Loucy (cell line): ENCODE data around the gene KLK12.

Source experiments
- H2AFZ ChIP-seq: fragments of 200-600 bp; sonication (generic); 2 replicates; pipeline ENCODE4 v1.6.0; 2016; ENCODE audit warnings: antibody characterized with exemption, mild to moderate bottlenecking, low read length, moderate library complexity
- H3F3A ChIP-seq: fragments of 200-600 bp; 2 replicates; pipeline ENCODE4 v1.6.0; 2016; ENCODE audit warnings: antibody characterized with exemption, low read depth, mild to moderate bottlenecking
- H3K27me3 ChIP-seq: fragments of 200-600 bp; sonication (generic); 2 replicates; pipeline ENCODE4 v1.6.1; 2014; ENCODE audit warnings: low read length, mild to moderate bottlenecking; ENCODE audit not compliant: insufficient read depth, poor library complexity, severe bottlenecking
- H3K36me3 ChIP-seq: fragments of 200-600 bp; sonication (generic); 2 replicates; pipeline ENCODE4 v1.6.1; 2016; ENCODE audit warnings: low read length; ENCODE audit not compliant: insufficient read depth
- H3K4me1 ChIP-seq: fragments of 200-600 bp; sonication (generic); 2 replicates; pipeline ENCODE4 v1.5.1; 2014; ENCODE audit warnings: low read length, mild to moderate bottlenecking; ENCODE audit not compliant: insufficient read depth, poor library complexity, severe bottlenecking
- H3K4me2 ChIP-seq: fragments of 200-600 bp; sonication (generic); 2 replicates; pipeline ENCODE4 v1.6.0; 2014; ENCODE audit warnings: antibody characterized with exemption, low read length, low read depth, mild to moderate bottlenecking; ENCODE audit not compliant: poor library complexity, severe bottlenecking
- H3K4me3 ChIP-seq: fragments of 200-600 bp; sonication (generic); 2 replicates; pipeline ENCODE4 v1.5.1; 2014; ENCODE audit warnings: low read length, mild to moderate bottlenecking, mixed read lengths; ENCODE audit not compliant: poor library complexity, severe bottlenecking
- H3K79me2 ChIP-seq: fragments of 200-600 bp; sonication (generic); 2 replicates; pipeline ENCODE4 v1.6.1; 2014; ENCODE audit warnings: low read length; ENCODE audit not compliant: insufficient read depth
- H3K9ac ChIP-seq: fragments of 200-600 bp; sonication (generic); 2 replicates; pipeline ENCODE4 v1.6.0; 2014; ENCODE audit warnings: mild to moderate bottlenecking, low read depth, low read length, moderate library complexity; ENCODE audit not compliant: poor library complexity, severe bottlenecking
- H3K9me2 ChIP-seq: fragments of 200-600 bp; sonication (generic); replicated peaks from 2 replicates; pipeline ENCODE4 v1.6.1; 2016; ENCODE audit warnings: low read depth, low read length, mixed read lengths
- H3K9me3 ChIP-seq: fragments of 200-600 bp; sonication (generic); 2 replicates; pipeline ENCODE4 v1.6.1; 2014; ENCODE audit warnings: mild to moderate bottlenecking, antibody characterized with exemption, low read length, low read depth; ENCODE audit not compliant: insufficient read depth
- H4K20me1 ChIP-seq: fragments of 200-600 bp; sonication (generic); 2 replicates; pipeline ENCODE4 v1.6.0; 2014; ENCODE audit warnings: antibody characterized with exemption, low read length, mild to moderate bottlenecking; ENCODE audit not compliant: insufficient read depth, poor library complexity, severe bottlenecking
- EZH2phosphoT487 ChIP-seq: fragments of 200-600 bp; IDR thresholded peaks from 2 replicates; pipeline ENCODE4 v1.6.1; 2018; ENCODE audit warnings: antibody characterized with exemption, mild to moderate bottlenecking, moderate library complexity, borderline replicate concordance
- TF ChIP-seq, protein P1 (sequence below): fragments of 200-600 bp; sonication (generic); conservative IDR thresholded peaks from 2 replicates; pipeline ENCODE4 v1.5.1; 2014; ENCODE audit warnings: mild to moderate bottlenecking, antibody characterized with exemption, low read length

KLK12 gene

GRCh38 chr19:51020988-51021651 lies 13.7 kb downstream of the KLK12 start:
- peak overlapping the region; percentile 84 for H2AFZ ChIP-seq
- no peaks in the 10 kb centered on the region for H3K27me3 ChIP-seq
- H3K9me3 ChIP-seq = no peaks in the 10 kb centered on the region
- no peaks in the 10 kb centered on the region for H3K36me3 ChIP-seq
- no peaks in the 10 kb centered on the region for H3F3A ChIP-seq
- no peaks in the 10 kb centered on the region for H4K20me1 ChIP-seq
- no peaks in the 10 kb centered on the region for H3K79me2 ChIP-seq
- H3K9me2 ChIP-seq = no peaks in the 10 kb centered on the region
- no peak overlapping the region for H3K4me3 ChIP-seq
- no peak overlapping the region for H3K4me2 ChIP-seq
- no peak for TF ChIP-seq EZH2phosphoT487
- TF ChIP-seq, protein P1, sequence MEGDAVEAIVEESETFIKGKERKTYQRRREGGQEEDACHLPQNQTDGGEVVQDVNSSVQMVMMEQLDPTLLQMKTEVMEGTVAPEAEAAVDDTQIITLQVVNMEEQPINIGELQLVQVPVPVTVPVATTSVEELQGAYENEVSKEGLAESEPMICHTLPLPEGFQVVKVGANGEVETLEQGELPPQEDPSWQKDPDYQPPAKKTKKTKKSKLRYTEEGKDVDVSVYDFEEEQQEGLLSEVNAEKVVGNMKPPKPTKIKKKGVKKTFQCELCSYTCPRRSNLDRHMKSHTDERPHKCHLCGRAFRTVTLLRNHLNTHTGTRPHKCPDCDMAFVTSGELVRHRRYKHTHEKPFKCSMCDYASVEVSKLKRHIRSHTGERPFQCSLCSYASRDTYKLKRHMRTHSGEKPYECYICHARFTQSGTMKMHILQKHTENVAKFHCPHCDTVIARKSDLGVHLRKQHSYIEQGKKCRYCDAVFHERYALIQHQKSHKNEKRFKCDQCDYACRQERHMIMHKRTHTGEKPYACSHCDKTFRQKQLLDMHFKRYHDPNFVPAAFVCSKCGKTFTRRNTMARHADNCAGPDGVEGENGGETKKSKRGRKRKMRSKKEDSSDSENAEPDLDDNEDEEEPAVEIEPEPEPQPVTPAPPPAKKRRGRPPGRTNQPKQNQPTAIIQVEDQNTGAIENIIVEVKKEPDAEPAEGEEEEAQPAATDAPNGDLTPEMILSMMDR = peak; percentile 78
- H3K4me1 ChIP-seq = no peaks in the 10 kb centered on the region
- H3K9ac ChIP-seq = no peak overlapping the region

DNA sequence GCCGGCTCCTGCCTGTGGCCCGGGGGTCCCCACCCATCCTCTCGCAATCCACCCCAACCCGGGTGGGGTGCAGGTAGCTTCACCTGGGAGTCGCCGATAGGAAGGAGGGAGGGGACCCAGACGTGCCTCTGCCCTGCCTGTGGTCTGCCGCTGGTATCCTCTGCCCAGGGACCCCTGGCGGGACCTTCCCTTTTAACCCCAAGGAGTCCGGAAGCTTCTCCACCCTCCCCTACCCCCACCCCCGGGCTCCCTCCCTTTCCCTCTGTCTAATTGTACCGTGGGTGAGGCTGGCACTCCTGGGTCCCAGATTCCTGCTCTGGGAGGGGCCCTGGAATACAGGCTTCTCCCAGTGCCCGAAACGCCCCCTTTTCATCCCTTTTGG lies 15.3 kb downstream of the KLK12 start, which contains the start of gene KLK10:
Gene KLK10, minus strand, starts transcription at position 166 of the 382 bp plus-strand sequence. CDS start 579 bp downstream, outside the sequence.
- Histone ChIP-seq H3K9me3 (no peaks in the 10 kb centered on the region), H3K9me2 (no peaks in the 10 kb centered on the region), H2AFZ (no peak within 1 kb of the TSS), H3K36me3 (no peaks in the 10 kb centered on the region), H4K20me1 (no peaks in the 10 kb centered on the region), H3F3A (no peaks in the 10 kb centered on the region), H3K4me2 (no peak within 1 kb of the TSS), H3K9ac (no peak within 1 kb of the TSS), H3K4me3 (no peak within 1 kb of the TSS), H3K27me3 (no peaks in the 10 kb centered on the region), H3K4me1 (no peaks in the 10 kb centered on the region), H3K79me2 (no peaks in the 10 kb centered on the region)
- TF ChIP-seq, protein P1 = no peak
- TF ChIP-seq EZH2phosphoT487 = no peak

GRCh38 chr19:51018745-51019543 lies 15.9 kb downstream of the KLK12 start:
- H3F3A ChIP-seq = no peaks in the 10 kb centered on the region
- no peaks in the 10 kb centered on the region for H3K36me3 ChIP-seq
- H3K4me1 ChIP-seq = no peaks in the 10 kb centered on the region
- no peaks in the 10 kb centered on the region for H4K20me1 ChIP-seq
- no peaks in the 10 kb centered on the region for H3K9me2 ChIP-seq
- H3K4me3 ChIP-seq = no peak overlapping the region
- H3K9ac ChIP-seq = no peak overlapping the region
- no peaks in the 10 kb centered on the region for H3K79me2 ChIP-seq
- no peaks in the 10 kb centered on the region for H3K9me3 ChIP-seq
- TF ChIP-seq, protein P1 = no peak
- no peak for TF ChIP-seq EZH2phosphoT487
- no peaks in the 10 kb centered on the region for H3K27me3 ChIP-seq
- no peak overlapping the region for H3K4me2 ChIP-seq
- H2AFZ ChIP-seq = no peak overlapping the region
